CD4-positive, alpha-beta T cell treated with Interleukin-10 for 1 hour (primary cell): ENCODE data around the gene CSHL1.
"Not testable (repeated sequence)": the region's sequence is repeated elsewhere in the genome, so short reads cannot be mapped to it uniquely, and the experiment has no call there.

ENCODE experiments used
- DNase-seq: peaks from one replicate; pipeline ENCODE4 v3.0.0-alpha.2; 2020

Gene CSHL1

DNA sequence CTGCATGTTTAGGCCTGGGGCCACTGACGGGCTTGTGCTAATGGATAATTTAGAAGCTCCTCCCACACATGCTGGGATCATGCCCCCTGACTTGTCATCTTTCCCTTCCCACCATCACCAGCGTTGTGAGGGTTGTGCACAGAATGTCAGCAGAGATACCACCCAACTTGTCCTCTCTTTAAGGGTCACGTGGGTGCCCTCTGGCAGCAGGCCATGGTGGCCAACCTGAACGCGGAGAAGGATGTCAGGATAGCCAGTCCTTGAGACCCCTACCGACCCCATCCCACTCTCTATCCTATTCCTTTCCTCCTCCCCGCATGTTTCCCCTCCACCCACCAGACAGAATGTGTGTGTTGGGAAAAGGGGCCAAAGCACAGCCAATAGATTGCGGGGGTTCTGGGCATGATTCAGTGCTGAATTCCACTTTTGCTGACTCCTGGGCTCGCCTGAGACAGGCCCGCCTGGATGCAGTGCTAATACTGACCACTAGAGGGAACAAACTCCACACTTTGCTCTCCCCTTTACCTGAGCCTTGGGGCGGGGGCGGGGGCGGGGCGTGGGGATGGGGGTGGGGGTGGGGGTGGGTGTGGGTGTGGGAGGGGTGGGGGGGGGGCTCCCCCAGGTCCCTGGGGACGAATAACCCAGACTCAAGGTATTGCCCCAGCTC, 29.0 kb downstream of the CSHL1 start, which contains the start of gene GH2:
Gene GH2 (minus strand): TSS at position 10 of the 667 bp plus-strand sequence. CDS start 143 bp downstream, outside the sequence.
- peak; percentile 74 for DNase-seq

DNA sequence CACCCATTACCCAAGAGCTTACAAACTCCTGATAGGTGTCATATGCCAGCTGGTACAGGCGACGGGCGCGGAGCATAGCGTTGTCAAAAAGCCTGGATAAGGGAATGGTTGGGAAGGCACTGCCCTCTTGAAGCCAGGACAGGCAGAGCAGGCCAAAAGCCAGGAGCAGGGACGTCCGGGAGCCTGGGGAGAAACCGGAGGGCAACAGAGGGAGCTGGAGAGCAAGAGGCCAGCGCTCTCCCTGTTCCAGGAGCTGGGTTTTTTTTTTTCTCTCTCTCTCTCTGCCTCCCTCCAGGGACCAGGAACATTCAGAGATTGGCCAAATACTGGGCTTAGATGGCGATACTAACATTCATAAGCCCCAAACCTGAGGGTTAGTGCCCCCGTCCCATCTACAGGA, 29.7 kb downstream of the CSHL1 start:
- not testable (repeated sequence) for DNase-seq

DNA sequence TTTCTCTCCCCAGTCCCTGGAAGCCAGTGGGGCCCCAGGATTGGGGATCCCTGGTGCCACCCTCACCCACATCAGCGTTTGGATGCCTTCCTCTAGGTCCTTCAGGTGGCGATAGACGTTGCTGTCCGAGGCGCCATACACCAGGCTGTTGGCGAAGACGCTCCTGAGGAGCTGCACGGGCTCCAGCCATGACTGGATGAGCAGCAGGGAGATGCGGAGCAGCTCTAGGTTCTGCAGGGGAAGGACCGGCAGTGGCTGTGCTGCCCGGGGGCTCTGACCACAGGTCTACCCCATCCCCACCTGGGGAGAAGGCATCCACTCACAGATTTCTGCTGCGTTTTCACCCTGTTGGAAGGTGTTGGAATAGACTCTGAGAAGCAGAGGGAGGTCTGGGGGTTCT, 30.4 kb downstream of the CSHL1 start:
- no peak for DNase-seq

DNA sequence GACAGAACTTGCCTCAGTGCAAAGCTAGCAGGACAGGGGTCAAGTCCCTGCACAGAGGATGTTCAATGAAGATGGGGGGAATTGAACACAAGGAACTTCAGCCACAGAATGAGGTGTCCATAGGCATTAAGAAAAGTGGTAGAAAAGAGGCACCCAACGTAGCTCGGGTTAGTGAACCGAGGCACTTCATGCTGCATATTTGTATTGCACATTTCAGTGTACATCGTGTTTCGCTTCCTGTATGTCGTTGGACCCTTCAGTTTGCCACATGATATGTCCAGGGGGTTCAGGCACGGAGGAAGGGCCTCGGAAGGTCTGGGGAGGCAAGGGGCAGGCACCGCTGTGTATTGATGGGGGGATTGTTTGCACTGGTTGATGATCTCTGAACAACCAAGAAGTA, 32.6 kb downstream of the CSHL1 start:
- not testable (repeated sequence) for DNase-seq

DNA sequence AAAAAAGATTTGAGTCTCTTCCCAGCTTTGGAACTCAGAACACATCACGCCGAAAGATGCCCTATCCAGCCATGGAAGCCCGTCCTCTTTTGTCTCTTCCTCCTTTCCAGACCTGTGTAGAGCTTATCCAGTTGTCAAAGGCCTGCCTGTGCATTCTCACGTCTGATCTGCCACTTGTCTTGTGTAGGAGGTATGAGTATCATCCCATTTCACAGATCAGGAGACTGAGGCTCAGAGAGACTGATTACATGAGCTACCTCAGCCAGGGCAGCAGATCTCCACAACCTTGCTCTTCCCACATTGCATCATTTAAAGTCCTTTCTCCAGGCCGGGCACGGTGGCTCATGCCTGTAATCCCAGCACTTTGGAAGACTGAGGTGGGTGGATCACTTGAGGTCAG, 36.4 kb downstream of the CSHL1 start:
- not testable (repeated sequence) for DNase-seq

DNA sequence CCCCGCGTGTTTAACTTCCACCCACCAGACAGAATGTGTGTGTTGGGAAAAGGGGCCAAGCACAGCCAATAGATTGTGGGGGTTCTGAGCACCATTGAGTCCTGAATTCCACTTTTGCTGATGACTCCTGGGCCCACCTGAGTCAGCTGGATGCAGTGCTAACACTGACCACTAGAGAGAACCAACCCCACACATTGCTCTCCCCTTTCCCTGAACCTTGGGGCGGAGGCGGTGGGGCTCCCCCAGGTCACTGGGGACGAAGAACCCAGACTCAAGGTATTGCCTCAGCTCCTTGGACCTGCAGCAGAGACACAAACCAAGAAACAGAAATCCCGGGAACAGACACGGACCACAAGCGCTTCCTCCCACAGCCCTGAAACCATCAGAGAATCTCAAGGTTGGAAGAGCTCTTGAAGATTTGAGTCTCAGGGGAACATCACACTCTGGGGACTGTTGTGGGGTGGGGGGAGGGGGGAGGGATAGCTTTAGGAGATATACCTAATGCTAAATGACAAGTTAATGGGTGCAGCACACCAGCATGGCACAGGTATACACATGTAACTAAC, 36.9 kb downstream of the CSHL1 start:
- DNase-seq, result not testable (repeated sequence)

DNA sequence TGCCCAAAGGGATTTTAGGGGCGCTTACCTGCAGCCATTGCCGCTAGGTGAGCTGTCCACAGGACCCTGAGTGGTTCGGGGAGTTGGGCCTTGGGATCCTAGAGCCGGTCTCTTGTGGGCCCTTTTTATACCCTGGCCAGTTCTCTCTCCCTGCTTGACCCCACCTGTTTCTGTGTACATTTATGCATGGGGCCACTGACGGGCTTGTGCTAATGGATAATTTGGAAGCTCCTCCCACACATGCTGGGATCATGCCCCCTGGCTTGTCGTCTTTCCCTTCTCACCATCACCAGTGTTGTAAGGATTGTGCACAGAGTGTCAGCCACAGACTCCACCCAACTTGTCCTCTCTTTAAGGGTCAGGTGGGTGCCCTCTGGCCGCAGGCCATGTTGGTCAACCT, 37.5 kb downstream of the CSHL1 start, which contains the start of gene CSH2:
Gene CSH2 (minus strand): TSS at position 101 of the 400 bp plus-strand sequence. CDS start 63 bp downstream, at position 38.
- not testable (repeated sequence) for DNase-seq

DNA sequence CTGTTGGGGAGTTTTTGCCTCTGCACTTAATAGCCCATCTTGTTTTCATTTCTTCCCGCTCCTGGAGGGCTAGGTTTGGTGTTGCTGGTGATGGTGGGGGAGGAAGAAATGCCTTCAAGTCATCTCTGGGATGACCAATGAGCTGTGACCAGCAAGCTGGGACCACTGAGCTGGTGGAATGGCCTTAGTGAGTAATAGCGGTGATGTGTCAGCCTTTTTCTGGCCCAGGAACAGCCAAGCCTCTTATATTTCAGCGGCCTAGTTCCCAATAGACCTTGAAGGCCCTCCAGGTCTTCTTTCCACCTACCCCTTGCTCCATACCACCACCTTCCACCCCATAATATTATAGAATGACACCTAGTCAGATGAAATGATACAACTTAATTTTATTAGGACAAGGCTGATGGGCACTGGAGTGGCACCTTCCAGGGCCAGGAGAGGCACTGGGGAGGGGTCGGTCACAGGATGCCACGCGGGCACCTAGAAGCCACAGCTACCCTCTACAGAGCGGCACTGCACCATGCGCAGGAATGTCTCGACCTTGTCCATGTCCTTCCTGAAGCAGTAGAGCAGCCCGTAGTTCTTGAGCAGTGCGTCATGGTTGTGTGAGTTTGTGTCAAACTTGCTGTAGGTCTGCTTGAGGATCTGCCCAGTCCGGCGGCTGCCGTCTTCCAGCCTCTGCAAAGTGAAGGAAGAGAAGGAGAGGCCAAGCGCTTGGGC, 39.3 kb downstream of the CSHL1 start:
- not testable (repeated sequence) for DNase-seq

DNA sequence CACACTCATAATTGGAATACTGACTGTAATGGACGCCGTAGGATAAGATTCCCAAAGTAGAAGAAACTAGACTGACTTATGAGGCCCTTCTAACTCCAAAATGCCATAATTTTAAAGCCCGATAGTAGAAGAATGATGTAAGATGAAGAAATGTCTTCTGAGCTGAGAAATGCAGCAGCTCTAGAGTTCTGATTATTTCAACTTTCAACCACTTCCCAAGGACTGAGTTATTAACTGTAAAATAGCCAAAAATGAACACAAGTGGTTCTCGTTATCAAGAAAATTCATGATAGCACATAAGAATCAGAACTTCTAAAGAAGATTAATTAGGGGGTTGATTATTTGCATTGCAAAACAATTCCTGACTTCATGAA, 40.8 kb downstream of the CSHL1 start:
- DNase-seq, result not testable (repeated sequence)

DNA sequence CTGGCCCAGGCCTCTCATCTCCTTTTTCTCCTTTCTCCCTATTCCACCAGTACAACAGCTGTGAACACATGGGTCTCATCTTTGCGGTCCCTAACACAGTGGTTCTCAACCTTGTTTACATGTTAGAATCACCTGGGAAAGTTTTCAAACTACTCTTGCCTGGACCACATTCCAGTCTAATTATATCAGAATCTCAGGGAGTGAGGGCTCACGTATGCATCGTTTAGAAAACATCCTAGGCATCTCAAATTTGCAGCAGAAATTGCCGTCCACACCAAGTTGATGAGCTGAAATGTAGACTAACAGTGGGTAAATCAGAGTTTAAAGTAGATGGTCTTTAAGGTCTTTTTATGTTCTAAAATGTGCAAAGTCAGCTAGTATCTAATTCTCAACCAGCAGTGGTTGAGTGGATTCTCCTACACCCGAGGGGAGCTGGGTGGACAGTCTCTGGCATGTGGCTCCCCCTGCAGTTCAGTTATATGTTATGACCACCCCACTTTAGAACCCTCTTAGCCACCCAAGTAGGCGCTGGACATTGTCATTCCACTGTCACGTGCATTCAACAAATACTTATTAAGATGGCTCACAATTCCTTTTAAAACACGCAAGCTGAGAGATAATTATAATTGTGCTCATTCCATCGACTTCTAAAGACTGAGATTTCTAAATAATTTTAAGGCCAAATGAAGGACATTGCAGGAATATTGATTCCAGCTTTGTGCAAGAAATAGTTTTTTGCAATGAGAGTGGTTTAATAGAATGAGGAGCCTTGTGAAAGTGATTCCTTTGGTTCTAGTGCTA, 41.4 kb downstream of the CSHL1 start:
- not testable (repeated sequence) for DNase-seq

DNA sequence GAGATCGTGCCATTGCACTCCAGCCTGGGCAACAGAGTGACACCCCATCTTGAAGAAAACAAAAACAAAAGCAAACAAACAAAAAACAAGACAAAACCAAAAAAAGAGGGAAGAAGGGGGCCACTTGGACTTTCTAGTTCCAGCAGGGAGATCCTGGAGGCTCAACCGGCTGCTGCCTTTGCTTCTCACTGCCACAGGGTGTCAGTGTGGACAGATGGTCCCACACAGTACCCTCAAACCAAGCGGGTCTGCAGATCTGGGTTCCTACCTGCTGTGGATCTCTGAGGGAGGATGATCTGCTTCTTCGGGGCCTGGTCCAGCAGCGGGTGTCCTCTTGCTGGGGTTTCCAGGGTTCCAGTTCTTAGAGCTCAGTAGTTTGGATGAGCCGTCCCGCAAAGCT, 44.4 kb downstream of the CSHL1 start:
- not testable (repeated sequence) for DNase-seq
